Rectal smooth muscle tissue (tissue), 1 donor: Measurements from ENCODE around the gene ASIC2.

Experiments used
- H3K27ac ChIP-seq: one replicate; pipeline ENCODE4 v1.7.0; 2013; ENCODE audit warnings: low read depth, low read length, inconsistent platforms
- H3K27me3 ChIP-seq: one replicate; pipeline ENCODE4 v1.7.0; 2013; ENCODE audit warnings: low read length; ENCODE audit not compliant: control insufficient read depth, insufficient read depth
- H3K36me3 ChIP-seq: one replicate; pipeline ENCODE4 v1.7.0; 2013; ENCODE audit warnings: low read length; ENCODE audit not compliant: control insufficient read depth, insufficient read depth
- H3K4me1 ChIP-seq: one replicate; pipeline ENCODE4 v1.7.0; 2013; ENCODE audit warnings: low read length; ENCODE audit not compliant: control insufficient read depth, insufficient read depth
- H3K4me3 ChIP-seq: one replicate; pipeline ENCODE4 v1.7.0; 2013; ENCODE audit warnings: low read length
- H3K9ac ChIP-seq: one replicate; pipeline ENCODE4 v1.7.0; 2013; ENCODE audit warnings: low read length

Gene ASIC2

GRCh38 chr17:33109336-33110072, 183.6 kb downstream of the ASIC2 start:
- Histone ChIP-seq H3K4me3 (no peak overlapping the region), H3K27ac (no peak overlapping the region), H3K9ac (no peak overlapping the region), H3K4me1 (no peaks in the 10 kb centered on the region), H3K36me3 (no peaks in the 10 kb centered on the region), H3K27me3 (no peaks in the 10 kb centered on the region)

DNA sequence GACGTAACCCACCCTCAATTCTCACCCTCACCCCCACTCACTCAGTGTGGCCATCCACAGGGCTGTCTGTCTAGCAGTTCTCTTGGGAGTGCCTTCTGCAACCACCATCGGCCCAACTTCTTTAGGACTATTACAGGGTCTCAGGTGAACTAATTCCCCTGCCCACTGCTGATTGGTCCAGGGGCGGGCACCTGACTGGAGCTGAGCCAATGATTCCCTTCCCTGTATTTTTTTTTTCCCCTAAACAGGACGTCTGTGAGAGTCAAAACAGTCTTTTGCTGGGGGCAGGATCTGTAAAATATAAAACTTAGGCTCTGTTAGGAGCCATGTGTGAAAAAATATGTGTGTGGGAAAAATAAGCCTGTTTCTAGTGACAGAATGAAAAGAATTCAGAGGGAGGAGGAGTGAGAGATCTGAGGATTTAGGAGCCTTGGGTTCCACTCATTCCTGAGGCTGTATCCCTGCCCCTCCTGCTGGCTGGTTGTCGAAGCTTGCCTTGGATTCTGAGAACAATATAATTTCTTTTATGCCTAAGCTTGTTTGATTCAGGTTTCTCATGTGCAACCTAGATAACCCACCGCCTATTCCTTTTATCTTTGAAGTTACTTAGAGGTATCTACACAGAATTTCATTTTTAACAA, 186.4 kb downstream of the ASIC2 start:
- H3K4me3 ChIP-seq, result no peak overlapping the region
- H3K36me3 ChIP-seq, result no peaks in the 10 kb centered on the region
- H3K4me1 ChIP-seq, result no peaks in the 10 kb centered on the region
- no peak overlapping the region for H3K27ac ChIP-seq
- no peak overlapping the region for H3K9ac ChIP-seq
- H3K27me3 ChIP-seq, result no peaks in the 10 kb centered on the region

DNA sequence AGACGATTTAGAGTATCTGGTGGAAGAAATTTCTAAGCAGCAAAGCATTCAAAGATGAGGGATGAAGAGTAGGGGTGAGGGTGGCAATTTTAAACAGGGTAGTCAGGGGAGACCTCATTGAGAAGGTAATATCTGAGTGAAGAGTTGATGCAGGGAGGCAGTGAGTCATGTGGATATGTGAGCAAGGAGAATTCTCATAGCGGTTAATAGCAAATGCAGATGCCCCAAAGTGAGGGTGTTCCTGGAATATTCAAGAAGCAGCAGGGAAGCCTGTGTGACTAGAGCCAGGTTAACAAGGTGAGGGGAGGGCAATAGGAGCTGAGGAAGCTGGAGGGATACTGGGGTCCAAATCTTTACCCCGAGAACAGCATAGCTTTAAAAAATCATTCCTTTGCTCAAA, 187.2 kb downstream of the ASIC2 start:
- no peak overlapping the region for H3K27ac ChIP-seq
- no peaks in the 10 kb centered on the region for H3K36me3 ChIP-seq
- no peaks in the 10 kb centered on the region for H3K27me3 ChIP-seq
- H3K4me3 ChIP-seq, result no peak overlapping the region
- no peak overlapping the region for H3K9ac ChIP-seq
- H3K4me1 ChIP-seq, result no peaks in the 10 kb centered on the region

- no peaks in the 10 kb centered on the region for H3K36me3 ChIP-seq
- H3K9ac ChIP-seq, result no peak overlapping the region
- no peaks in the 10 kb centered on the region for H3K4me1 ChIP-seq
- no peak overlapping the region for H3K4me3 ChIP-seq
- H3K27ac ChIP-seq, result no peak overlapping the region
- H3K27me3 ChIP-seq, result no peaks in the 10 kb centered on the region
These were observed 193.2 kb downstream of the ASIC2 start for GRCh38 chr17:33099906-33100305.

GRCh38 chr17:33099252-33099651, 193.8 kb downstream of the ASIC2 start:
- Histone ChIP-seq H3K4me3 (no peak overlapping the region), H3K27me3 (no peaks in the 10 kb centered on the region), H3K4me1 (no peaks in the 10 kb centered on the region), H3K36me3 (no peaks in the 10 kb centered on the region), H3K9ac (no peak overlapping the region), H3K27ac (no peak overlapping the region)

- H3K27me3 ChIP-seq, result no peaks in the 10 kb centered on the region
- H3K9ac ChIP-seq, result no peak overlapping the region
- no peak overlapping the region for H3K4me3 ChIP-seq
- no peaks in the 10 kb centered on the region for H3K4me1 ChIP-seq
- no peak overlapping the region for H3K27ac ChIP-seq
- H3K36me3 ChIP-seq, result no peaks in the 10 kb centered on the region
These were observed 195.7 kb downstream of the ASIC2 start for GRCh38 chr17:33097411-33097810.

DNA sequence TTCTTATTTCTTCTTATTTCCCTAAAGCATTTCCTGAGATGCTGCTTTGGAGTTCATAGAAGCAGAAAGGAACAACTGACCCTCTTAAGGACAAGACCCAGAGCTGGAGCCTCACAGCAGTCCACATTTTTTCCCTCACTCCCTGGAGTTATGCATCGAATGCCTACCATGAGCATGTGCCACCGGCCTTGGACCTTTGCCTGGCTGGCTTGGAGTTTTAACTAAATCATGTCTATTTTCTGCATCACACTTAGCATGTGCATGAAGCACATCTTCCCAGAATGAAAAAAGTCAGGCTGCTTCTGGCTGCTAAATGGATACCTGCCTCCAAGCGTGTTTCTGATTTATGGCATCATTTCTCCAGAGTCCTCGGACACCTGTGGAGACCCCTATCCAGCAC, 196.9 kb downstream of the ASIC2 start:
- Histone ChIP-seq H3K27me3 (no peaks in the 10 kb centered on the region), H3K27ac (no peak overlapping the region), H3K4me3 (no peak overlapping the region), H3K4me1 (no peaks in the 10 kb centered on the region), H3K9ac (no peak overlapping the region), H3K36me3 (no peaks in the 10 kb centered on the region)

DNA sequence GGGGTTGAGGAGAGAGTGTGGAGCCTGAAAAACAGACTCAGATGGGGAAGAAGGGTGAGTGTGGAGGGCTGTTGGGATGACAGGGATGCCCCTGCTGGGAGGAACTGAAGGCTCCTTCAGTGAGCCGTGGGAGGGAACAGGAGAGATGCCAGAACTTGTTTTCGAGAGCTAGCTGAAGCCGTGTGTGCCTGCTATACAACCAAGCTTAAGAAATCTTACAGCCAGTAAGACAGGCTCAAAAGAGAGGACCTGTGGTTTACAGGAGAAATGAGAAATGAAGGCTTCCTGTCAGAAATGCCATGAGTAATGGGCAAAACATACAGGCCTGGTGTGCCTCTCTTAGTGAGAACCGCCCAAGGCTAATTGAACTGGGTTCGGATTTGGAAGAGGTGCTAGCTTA, 201.8 kb downstream of the ASIC2 start:
- no peaks in the 10 kb centered on the region for H3K27me3 ChIP-seq
- no peak overlapping the region for H3K9ac ChIP-seq

GRCh38 chr17:33090806-33091205, 202.3 kb downstream of the ASIC2 start:
- no peak overlapping the region for H3K4me3 ChIP-seq
- no peaks in the 10 kb centered on the region for H3K27me3 ChIP-seq
- no peaks in the 10 kb centered on the region for H3K4me1 ChIP-seq
- no peak overlapping the region for H3K27ac ChIP-seq
- H3K9ac ChIP-seq, result no peak overlapping the region
- no peaks in the 10 kb centered on the region for H3K36me3 ChIP-seq

More for the DNA sequence above, 201.8 kb downstream of the ASIC2 start:
- H3K4me3 ChIP-seq, result no peak overlapping the region
- no peaks in the 10 kb centered on the region for H3K36me3 ChIP-seq
- H3K27ac ChIP-seq, result no peak overlapping the region
- no peaks in the 10 kb centered on the region for H3K4me1 ChIP-seq

GRCh38 chr17:33086878-33087277, 206.2 kb downstream of the ASIC2 start:
- no peaks in the 10 kb centered on the region for H3K36me3 ChIP-seq
- no peak overlapping the region for H3K9ac ChIP-seq
- no peak overlapping the region for H3K27ac ChIP-seq
- no peak overlapping the region for H3K4me3 ChIP-seq
- H3K27me3 ChIP-seq, result no peaks in the 10 kb centered on the region
- no peaks in the 10 kb centered on the region for H3K4me1 ChIP-seq

DNA sequence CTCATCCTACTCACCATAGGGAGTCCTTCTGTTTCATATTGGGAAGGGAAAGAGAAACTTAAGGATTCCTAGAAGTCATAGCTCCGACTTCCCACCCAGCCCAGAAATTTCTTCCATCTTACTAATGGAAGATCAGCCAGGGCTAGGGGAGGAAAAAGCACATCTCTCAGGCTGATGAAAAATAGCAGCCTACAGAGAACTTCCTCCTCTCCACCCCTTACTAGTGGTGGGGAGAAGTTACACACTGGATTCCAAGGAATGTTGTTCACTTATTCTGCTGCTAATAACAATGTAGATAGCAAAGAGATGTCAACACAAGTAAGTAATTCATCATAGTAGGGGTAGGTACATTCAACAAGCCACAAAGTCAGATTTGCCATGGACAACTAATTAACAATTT, 207.1 kb downstream of the ASIC2 start:
- Histone ChIP-seq H3K36me3 (no peaks in the 10 kb centered on the region), H3K27me3 (no peaks in the 10 kb centered on the region)

DNA sequence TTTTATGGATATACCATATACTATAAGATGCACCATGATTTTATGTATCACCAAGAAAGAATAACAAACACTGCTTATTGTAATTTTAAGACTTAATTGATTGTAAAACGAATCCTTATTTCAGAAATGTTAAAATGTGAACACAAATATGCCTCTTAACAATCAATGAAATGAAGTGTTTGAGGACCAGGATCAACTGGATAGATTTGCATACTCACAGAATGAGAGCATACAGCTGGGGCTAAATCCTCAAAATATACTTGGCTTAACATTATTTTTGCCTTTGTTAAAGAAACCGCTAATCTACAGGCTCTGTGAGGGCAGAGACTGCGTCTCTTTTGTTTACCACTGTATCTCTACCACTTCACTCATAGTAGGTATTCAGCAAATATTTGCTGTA, 207.8 kb downstream of the ASIC2 start:
- Histone ChIP-seq H3K36me3 (no peaks in the 10 kb centered on the region), H3K4me1 (no peaks in the 10 kb centered on the region), H3K4me3 (no peak overlapping the region), H3K9ac (no peak overlapping the region), H3K27ac (no peak overlapping the region), H3K27me3 (no peaks in the 10 kb centered on the region)

More for the DNA sequence above, 207.1 kb downstream of the ASIC2 start:
- no peak overlapping the region for H3K4me3 ChIP-seq
- H3K4me1 ChIP-seq, result no peaks in the 10 kb centered on the region
- no peak overlapping the region for H3K9ac ChIP-seq
- H3K27ac ChIP-seq, result no peak overlapping the region

GRCh38 chr17:33084755-33085154, 208.3 kb downstream of the ASIC2 start:
- Histone ChIP-seq H3K4me1 (no peaks in the 10 kb centered on the region), H3K27ac (no peak overlapping the region), H3K9ac (no peak overlapping the region), H3K4me3 (no peak overlapping the region), H3K36me3 (no peaks in the 10 kb centered on the region), H3K27me3 (no peaks in the 10 kb centered on the region)
